GM12892 (cell line): Measurements from ENCODE around the gene WNT7B.

Experiments used
- POLR2A ChIP-seq: IDR thresholded peaks from 2 replicates; pipeline ENCODE4 v1.6.1; 2011; ENCODE audit warnings: low read depth, low read length, control low read depth
- POLR2AphosphoS5 ChIP-seq: IDR thresholded peaks from 2 replicates; pipeline ENCODE4 v1.6.1; 2011; ENCODE audit warnings: low read depth, low read length, control low read depth

DNA sequence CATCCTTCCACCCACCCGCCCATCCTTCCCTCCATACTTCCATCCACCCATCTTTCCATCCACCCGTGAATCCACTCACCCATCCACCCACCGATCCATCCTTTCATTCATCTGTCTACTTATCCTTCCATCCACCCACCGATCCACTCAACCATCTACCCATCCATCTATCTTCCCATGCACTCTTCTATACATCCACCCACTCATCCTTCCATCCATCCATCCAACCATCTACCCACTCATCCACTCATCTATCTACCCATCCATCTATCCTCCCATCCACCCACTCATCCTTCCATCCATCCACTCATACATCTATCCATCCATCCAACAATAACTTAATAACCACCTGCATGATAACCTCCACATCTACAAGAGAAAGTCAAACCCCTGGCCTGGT lies 47.3 kb downstream of the WNT7B start:
- TF ChIP-seq POLR2A (no peak), POLR2AphosphoS5 (no peak)
